NCI-H1417 (cell line): ENCODE data around the gene AIRE.
"Not testable (repeated sequence)": the region's sequence is repeated elsewhere in the genome, so short reads cannot be mapped to it uniquely, and the experiment has no call there.

ENCODE experiments used
- DNase-seq, 3 experiments: peaks; one replicate each; lab custom pipeline; 2025; lab: John Stamatoyannopoulos, UW

The AIRE gene

GRCh38 chr21:44267655-44268142 is 18.0 kb upstream of the AIRE start:
- DNase-seq: no peak

GRCh38 chr21:44269090-44269489 is 16.6 kb upstream of the AIRE start:
- peak in 2 of 3 experiments; percentile 7 to 31 for DNase-seq

DNA sequence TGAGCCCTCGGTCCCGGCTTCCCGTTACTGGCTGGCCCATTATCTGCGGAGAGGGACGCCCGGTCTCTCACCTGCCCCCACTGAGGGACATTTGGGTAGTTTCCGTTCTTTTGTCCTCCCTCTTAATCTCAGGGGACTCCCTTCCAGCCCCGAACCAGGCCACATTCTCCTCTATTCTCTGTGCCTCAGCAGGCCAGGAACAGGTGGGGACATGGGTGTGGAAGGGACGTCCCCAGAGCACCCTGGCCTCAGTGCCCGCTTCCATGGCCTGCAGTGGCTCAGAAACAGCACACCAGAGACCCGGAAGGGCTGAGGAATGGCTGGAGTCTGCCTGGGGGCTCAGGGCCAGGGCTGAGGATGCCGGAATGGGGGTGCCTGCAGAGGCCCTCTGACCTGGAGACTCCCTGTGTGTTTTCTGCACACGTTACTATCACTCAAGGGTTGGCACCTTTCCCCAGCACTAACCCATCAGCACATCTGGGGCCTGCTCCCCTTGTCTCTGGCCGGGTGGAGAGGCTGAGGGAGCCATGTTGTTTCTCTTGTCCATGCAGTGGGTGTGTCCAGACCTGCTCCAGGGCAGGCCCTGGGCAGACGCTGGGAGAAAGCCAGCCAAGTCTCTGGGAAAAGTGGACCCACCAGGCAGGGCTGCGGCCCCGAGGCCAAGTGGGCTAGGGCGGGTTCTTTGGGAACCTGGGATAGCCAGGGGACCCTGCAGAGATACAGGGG is 14.0 kb upstream of the AIRE start:
- no peak for DNase-seq

DNA sequence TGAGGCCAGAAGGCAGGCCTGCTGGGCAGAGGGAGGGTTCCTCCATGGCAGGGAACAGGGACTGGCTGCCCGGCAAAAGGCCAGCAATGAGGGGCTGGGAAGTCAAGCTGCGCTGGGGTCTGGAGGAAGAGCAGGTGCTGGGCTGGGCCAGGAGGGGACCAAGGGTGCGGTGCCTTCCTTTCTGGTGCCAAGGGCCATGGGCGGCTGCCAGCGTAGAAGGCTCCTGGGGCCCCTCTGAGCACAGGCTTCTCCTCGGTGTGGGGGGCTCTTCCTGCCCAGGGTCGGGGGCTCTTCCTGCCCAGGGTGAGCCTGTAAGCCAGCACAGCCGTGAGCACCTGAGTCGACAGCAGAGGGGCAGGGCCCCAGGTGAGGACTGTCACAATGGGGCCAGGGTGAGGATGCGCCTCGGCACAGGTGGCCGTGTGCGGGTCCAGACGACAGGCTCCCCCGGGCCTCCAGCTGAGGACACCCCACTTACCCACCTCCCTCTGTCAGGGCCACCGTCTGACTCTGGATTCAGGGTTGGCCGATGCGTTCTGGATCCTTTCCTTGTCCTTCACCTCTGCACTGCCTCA is 13.3 kb upstream of the AIRE start:
- no peak for DNase-seq

GRCh38 chr21:44273046-44273445 is 12.6 kb upstream of the AIRE start:
- DNase-seq: no peak

DNA sequence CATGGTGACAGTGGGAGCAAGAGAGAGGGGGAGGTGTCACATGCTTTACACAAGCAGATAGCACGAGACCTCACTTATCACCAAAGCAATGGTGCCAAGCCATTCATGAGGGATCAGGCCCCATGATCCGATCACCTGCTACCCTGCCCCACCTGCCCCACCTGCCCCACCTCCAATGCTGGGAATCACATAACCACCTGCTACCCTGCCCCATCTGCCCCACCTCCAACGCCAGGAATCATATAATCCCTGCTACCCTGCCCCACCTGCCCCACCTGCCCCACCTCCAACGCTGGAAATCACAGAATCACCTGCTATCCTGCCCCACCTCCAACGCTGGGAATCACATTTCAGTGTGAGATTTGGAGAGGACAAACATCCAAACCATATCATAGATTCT is 10.6 kb upstream of the AIRE start:
- DNase-seq: no peak

DNA sequence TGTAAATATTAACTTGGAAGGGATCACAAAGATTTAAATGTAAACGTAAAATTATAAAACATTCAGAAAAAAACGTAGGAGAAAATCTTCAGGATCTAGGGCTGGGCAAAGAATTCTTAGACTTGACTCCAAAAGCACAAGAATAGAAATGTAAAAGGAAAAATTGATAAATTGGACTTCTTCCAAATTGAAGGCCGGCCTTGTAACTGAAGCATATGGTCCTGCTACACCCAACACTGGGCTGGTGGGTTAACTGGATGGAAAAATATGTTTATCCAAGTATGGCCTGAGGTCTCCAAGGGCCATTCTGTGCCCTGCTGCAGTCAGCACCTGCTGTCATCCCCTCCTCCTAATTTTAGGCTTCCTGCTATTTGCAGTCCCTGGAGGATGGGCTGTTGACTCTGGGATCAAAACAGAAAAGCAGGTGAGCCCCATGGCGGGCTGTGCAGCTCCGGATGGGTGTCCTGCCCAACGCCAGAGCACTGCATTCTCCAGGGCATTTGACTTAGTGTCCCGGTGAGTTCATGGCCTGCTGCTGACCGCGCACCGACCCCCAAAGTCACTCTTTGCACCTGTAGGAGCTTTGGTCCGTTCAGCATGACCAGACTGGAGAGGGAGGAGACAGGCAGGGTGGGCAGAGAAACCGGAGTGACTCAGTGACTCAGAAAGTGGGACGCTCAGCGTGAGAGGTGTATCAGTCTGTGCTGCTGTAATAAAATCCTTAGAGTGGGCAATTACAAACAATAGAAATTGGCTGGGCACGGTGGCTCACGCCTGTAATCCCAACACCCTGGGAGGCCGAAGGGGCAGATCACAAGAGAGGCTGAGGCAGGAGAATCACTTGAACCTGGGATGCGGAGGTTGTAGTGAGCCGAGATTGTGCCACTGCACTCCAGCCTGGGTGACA is 6.1 kb upstream of the AIRE start:
- DNase-seq: peak; percentile 42 to 92 (median 62)

DNA sequence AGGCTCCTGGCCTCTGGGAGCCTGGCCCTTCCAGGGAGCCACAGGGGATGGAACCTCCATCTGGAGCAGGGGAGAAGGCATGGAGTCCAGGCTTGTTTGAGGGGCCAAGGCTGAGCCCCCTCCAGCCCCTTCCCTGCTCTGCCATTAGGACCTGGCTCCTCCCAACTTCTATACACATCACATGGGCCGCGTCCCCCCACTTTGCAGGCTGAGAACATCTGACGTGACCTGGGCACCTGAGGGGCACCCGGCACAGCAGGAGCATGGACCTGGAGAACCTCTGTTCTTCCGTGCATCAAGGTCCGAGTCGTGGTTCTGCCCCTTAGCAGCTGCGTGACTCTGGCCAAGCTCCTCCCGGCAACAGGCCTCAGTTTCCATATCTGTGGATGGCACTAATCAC is 3.9 kb upstream of the AIRE start:
- DNase-seq: no peak

DNA sequence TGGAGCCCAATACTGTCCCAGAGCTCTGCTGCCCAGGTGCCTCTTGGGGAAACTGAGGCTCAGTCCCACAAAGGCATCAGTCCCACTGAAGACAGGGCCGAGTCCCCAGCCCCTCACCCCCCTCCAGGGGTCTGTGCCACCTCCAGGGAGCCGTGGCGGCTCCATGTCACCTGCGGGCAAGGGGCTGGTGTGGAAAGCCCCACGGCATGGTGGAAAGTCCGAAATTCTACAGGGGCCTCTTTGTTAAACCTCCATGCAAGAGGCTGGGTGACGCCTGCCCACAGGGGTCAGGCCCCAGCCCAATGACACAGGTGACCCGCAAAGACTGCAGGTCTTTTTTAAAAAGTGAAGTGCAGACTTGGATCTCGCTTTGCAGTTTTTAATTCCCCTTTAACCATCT is 3.3 kb upstream of the AIRE start:
- DNase-seq: no peak

DNA sequence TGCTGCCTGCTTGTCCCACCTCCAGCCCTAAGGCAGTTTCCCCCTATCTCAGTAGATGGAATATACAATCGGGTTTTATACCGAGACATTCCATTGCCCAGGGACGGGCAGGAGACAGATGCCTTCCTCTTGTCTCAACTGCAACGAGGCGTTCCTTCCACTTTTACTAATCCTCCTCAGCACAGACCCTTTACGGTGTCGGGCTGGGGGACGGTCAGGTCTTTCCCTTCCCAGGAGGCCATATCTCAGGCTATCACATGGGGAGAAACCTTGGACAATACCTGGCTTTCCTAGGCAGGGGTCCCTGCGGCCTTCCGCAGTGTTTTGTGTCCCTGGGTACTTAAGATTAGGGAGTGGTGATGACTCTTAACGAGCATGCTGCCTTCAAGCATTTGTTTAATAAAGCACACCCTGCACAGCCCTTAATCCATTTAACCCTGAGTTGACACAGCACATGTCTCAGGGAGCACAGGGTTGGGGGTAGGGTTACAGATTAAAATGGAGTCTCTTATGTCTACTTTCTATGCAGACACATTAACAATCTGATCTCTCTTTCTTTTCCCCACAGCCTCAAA is 2.4 kb upstream of the AIRE start:
- DNase-seq: not testable (repeated sequence)

DNA sequence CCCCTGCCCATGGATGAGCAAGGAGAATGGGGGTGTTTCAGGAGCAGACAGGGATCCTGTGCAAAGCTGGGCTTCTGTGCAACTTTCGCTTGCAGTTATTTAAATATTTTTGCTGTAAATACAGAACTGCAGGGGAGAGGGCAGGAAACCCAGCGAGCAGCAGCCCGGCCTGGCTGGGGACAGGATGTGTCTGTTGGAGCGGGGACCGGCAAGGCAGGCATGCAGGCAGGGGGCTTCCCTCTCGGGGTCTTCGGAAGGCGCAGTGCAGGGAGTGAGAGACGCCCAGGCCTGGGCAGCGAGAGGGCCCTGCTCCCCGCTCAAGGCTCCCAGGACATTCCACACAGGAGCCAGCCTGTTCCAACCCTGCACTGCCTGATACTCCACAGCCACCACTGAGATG is 1.7 kb upstream of the AIRE start:
- no peak for DNase-seq

- no peak for DNase-seq
Observed at GRCh38 chr21:44286086-44286715, 525 bp downstream of the AIRE start.

DNA sequence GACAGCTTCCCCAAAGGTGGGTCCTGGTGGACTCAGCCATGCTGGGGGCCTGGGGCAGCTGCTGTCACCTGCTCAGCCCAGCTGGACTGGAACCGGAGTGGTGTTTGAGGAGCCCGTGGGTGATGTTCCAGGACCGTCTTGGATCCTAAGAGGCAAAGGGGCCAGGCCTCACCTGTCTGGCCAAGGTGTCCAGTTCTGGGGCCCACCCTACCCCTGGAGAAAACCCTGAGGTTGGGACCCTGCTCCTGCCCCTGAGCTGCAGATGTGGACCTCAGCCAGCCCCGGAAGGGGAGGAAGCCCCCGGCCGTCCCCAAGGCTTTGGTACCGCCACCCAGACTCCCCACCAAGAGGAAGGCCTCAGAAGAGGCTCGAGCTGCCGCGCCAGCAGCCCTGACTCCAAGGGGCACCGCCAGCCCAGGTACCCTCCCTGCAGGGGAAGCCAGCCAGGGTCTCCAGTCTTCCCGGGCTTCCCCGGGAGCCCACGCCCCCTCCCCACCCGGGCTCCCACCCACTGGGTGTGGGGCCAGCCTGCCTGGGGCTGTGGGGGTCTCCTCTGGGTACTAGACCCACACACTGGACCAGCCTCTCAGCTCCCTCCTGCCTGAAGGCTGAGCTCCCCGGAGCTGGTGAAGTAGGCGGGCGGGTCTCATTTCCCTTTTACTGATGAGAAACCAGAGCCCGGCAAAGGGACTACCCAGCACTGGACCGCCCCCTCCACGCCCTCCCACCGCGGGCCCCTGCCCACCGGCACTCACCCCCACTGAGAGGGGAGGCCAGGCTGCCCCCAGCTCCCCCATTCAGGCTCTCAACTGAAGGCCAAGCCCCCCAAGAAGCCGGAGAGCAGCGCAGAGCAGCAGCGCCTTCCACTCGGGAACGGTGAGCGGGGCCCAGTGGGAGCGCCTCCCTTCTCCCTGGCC is 1.3 kb downstream of the AIRE start:
- no peak for DNase-seq

DNA sequence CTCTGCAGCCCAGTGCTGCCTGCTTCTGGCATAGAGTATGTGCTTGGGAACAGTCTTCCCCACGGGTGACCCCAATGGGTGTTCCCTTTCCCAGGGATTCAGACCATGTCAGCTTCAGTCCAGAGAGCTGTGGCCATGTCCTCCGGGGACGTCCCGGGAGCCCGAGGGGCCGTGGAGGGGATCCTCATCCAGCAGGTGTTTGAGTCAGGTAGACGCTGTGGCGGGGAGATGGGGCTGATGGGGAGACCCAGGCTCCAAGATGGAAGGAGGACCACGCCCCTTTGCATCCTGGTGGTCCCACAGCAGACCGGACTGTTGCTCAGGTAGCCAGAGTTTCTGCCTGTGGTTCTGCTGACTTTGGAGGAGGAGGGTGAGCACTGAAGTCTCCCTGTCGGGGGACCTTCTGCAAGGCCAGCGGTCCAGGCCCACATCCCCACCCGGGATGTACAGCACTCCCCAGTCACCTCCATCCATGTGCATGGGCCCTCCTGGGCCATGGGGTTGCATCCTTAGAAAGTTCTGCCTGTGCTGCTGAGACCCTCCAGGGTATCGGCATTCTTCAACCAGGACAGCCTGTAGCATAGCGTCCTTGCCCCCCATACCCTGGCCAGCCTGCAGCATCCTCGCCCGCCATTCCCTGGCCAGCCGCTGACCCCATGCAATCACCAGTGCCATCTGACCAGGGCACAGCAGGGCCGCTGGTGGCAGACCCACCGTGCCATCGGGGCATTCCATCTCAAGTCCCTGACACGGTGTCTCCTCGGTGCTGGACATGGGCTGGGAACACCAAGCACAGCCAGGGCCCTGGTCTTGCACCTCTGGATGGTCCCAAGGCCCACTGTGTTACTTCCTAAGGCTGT is 2.8 kb downstream of the AIRE start:
- DNase-seq: no peak

- DNase-seq: no peak
Observed at GRCh38 chr21:44289381-44290010, 3.8 kb downstream of the AIRE start.

- DNase-seq: no peak
Observed at GRCh38 chr21:44290327-44291077, 4.8 kb downstream of the AIRE start.

- DNase-seq: no peak
Observed at GRCh38 chr21:44291078-44291935, 5.6 kb downstream of the AIRE start.
